SK-N-SH (cell line): ENCODE measurements around the gene TRPM2. TPM values are rescaled to one million over a fixed set of nuclear protein-coding genes. Genes with fewer than 3 reads are reported as not detected.

Experiments
- CTCF ChIA-PET: fragments of 300-600, 350-600 bp; formaldehyde crosslinking; extraction: SDS; loops from one replicate; lab custom pipeline; 2021; lab: Yijun Ruan, JAX
- POLR2A ChIA-PET: fragments of 350-600 bp; sonication (Branson Sonifier 250); formaldehyde crosslinking; extraction: SDS; loops from one replicate; lab custom pipeline; 2020; ENCODE audit warnings: antibody characterized with exemption, inconsistent platforms; lab: Yijun Ruan, JAX
- DNase-seq: peaks from one replicate; pipeline ENCODE4 v3.0.0; 2012
- H2AFZ ChIP-seq: fragments of 200-600 bp; sonication (generic); 2 replicates; pipeline ENCODE4 v1.8.1; 2016; ENCODE audit warnings: antibody characterized with exemption, mild to moderate bottlenecking, low read depth
- H3F3A ChIP-seq: fragments of 200-600 bp; sonication (generic); replicated peaks from 2 replicates; pipeline ENCODE3; 2016; ENCODE audit warnings: antibody characterized with exemption, mild to moderate bottlenecking; ENCODE audit not compliant: insufficient read depth
- H3K27ac ChIP-seq, 2 experiments: fragments of 200-500 bp in 1 of 2; fragments of 200-600 bp in 1 of 2; sonication (Bioruptor generic) in 1 of 2; sonication (generic), shearing (Covaris generic) in 1 of 2; 2 replicates each; pipeline versions ENCODE4 v1.5.1 to v1.6.1; 2014 to 2016; ENCODE audit warnings: low read depth in 2 of 2, inconsistent platforms in 1 of 2, low read length in 1 of 2, mild to moderate bottlenecking in 1 of 2, mixed read lengths in 1 of 2
- H3K27me3 ChIP-seq: fragments of 200-600 bp; sonication (generic), shearing (Covaris generic); 2 replicates; pipeline ENCODE4 v1.6.1; 2016; ENCODE audit warnings: mixed run types; ENCODE audit not compliant: insufficient read depth
- H3K36me3 ChIP-seq, 2 experiments: fragments of 200-500 bp in 1 of 2; fragments of 200-600 bp in 1 of 2; sonication (Bioruptor generic) in 1 of 2; sonication (generic) in 1 of 2; replicated peaks in 1 of 2; 2 replicates each; pipeline versions ENCODE3 to v1.5.1; 2014 to 2016; ENCODE audit warnings: low read length in 1 of 2, mild to moderate bottlenecking in 1 of 2; ENCODE audit not compliant: insufficient read depth in 2 of 2, control insufficient read depth in 1 of 2
- H3K4me1 ChIP-seq, 2 experiments: fragments of 200-500 bp in 1 of 2; fragments of 200-600 bp in 1 of 2; sonication (Bioruptor generic) in 1 of 2; sonication (generic), shearing (Covaris generic) in 1 of 2; 2 replicates each; pipeline versions ENCODE4 v1.5.1 to v1.6.1; 2014 to 2016; ENCODE audit warnings: low read depth in 1 of 2, low read length in 1 of 2, mixed run types in 1 of 2; ENCODE audit not compliant: insufficient read depth in 2 of 2, control insufficient read depth in 1 of 2
- H3K4me2 ChIP-seq: fragments of 200-600 bp; sonication (generic), shearing (Covaris generic); 2 replicates; pipeline ENCODE4 v1.6.1; 2017; ENCODE audit warnings: mixed run types
- H3K4me3 ChIP-seq, 2 experiments: fragments of 200-500 bp in 1 of 2; fragments of 200-600 bp in 1 of 2; sonication (Bioruptor generic) in 1 of 2; sonication (generic), shearing (Covaris generic) in 1 of 2; 2 replicates each; pipeline versions ENCODE4 v1.5.1 to v1.8.1; 2014 to 2016; ENCODE audit warnings: low read depth in 2 of 2, inconsistent platforms in 1 of 2, low read length in 1 of 2, mild to moderate bottlenecking in 1 of 2, mixed read lengths in 1 of 2, moderate library complexity in 1 of 2
- H3K79me2 ChIP-seq: fragments of 200-600 bp; sonication (generic); 2 replicates; pipeline ENCODE4 v1.8.1; 2017; ENCODE audit warnings: mild to moderate bottlenecking; ENCODE audit not compliant: insufficient read depth
- H3K9ac ChIP-seq: fragments of 200-600 bp; sonication (generic); 2 replicates; pipeline ENCODE4 v1.6.1; 2017; ENCODE audit warnings: mixed run types
- H3K9me2 ChIP-seq: fragments of 200-600 bp; sonication (generic); 2 replicates; pipeline ENCODE4 v1.6.1; 2017; ENCODE audit warnings: mixed run types
- H3K9me3 ChIP-seq: fragments of 200-600 bp; sonication (generic); 2 replicates; pipeline ENCODE4 v1.6.1; 2017; ENCODE audit warnings: mixed run types, mild to moderate bottlenecking, moderate library complexity
- H4K20me1 ChIP-seq: fragments of 200-600 bp; sonication (generic); 2 replicates; pipeline ENCODE4 v1.6.1; 2017; ENCODE audit warnings: mild to moderate bottlenecking, mixed run types; ENCODE audit not compliant: insufficient read depth
- CTCF ChIP-seq: fragments of 200-600 bp; sonication (generic); IDR thresholded peaks from 2 replicates; pipeline ENCODE4 v1.6.1; 2017; ENCODE audit warnings: antibody characterized with exemption, mild to moderate bottlenecking, moderate library complexity
- FOSL2 ChIP-seq: IDR thresholded peaks from 2 replicates; pipeline ENCODE4 v1.4.0; 2012; ENCODE audit warnings: low read depth, mild to moderate bottlenecking, moderate library complexity, borderline replicate concordance
- IRF3 ChIP-seq: fragments of 150-350 bp; IDR thresholded peaks from 2 replicates; pipeline ENCODE4 v1.6.1; 2016; ENCODE audit warnings: mild to moderate bottlenecking, low read depth, low read length
- NRF1 ChIP-seq: IDR thresholded peaks from 2 replicates; pipeline ENCODE4 v1.6.1; 2012; ENCODE audit warnings: low read depth, mild to moderate bottlenecking, low read length
- RCOR1 ChIP-seq: fragments of 150-350 bp; IDR thresholded peaks from 2 replicates; pipeline ENCODE4 v1.6.1; 2017; ENCODE audit warnings: antibody characterized with exemption, low read length
- REST ChIP-seq: IDR thresholded peaks from 2 replicates; pipeline ENCODE4 v1.6.1; 2012; ENCODE audit warnings: mild to moderate bottlenecking, low read depth, low read length, moderate library complexity
- SMC3 ChIP-seq: IDR thresholded peaks from 2 replicates; pipeline ENCODE4 v1.6.1; 2012; ENCODE audit warnings: low read depth, low read length, improper control_type of control experiment
- TEAD4 ChIP-seq: IDR thresholded peaks from 2 replicates; pipeline ENCODE4 v1.4.0; 2012; ENCODE audit warnings: mild to moderate bottlenecking, borderline replicate concordance; ENCODE audit not compliant: insufficient read depth
- USF2 ChIP-seq: fragments of 150-350 bp; IDR thresholded peaks from 2 replicates; pipeline ENCODE4 v1.6.1; 2017; ENCODE audit warnings: antibody characterized with exemption, low read length, low read depth, borderline replicate concordance
- WGBS: methylation state at CpG from one replicate; pipeline ENCODE4 v1.1.6; 2017; ENCODE audit warnings: low lambda C conversion rate; 5-methylcytosine and 5-hydroxymethylcytosine counted together
- polyA plus RNA-seq, 3 experiments: library from polyadenylated mRNA; depleted of rRNA; stranded (reverse); fragments of >200 nt; gene quantifications; 2 replicates each; pipeline ENCODE4 v1.2.3, GENCODE V29; 2012

The TRPM2 gene
- polyA plus RNA-seq, 1 of the 3 experiments (the other 2 are of a cell fraction) = not detected

- no peak overlapping the region for H3K4me3 ChIP-seq
- no peak overlapping the region for H3K27ac ChIP-seq
- no peaks in the 10 kb centered on the region for H3K36me3 ChIP-seq
- no peaks in the 10 kb centered on the region for H3K9me2 ChIP-seq
- no peak for DNase-seq
- H3K9ac ChIP-seq = no peak overlapping the region
- ChIA-PET POLR2A (no interaction called here), CTCF (interaction anchor here (1.4 to 2.1 kb wide), 4 partner anchors 8 to 79 kb away, joined by 6 to 9 read pairs (median 8); no protein-coding TSS in a partner anchor)
- H4K20me1 ChIP-seq = no peaks in the 10 kb centered on the region
- H2AFZ ChIP-seq = no peak overlapping the region
- H3K27me3 ChIP-seq = peaks cover 13% of the 10 kb centered on the region; the same call in 1 of the 2 replicates
- H3K9me3 ChIP-seq = 0 out of 2 replicates have a peak, but pooled peaks cover 3% of the 10 kb centered on the region
- H3K4me1 ChIP-seq = peaks cover 0 to 30% of the 10 kb centered on the region in 2 experiments; a peak in 1 of 4 replicates
- H3F3A ChIP-seq = peaks cover 5% of the 10 kb centered on the region
- no peak for TF ChIP-seq REST
- no peak for TF ChIP-seq TEAD4
- no peak for TF ChIP-seq FOSL2
- no peak for TF ChIP-seq CTCF
- no peak for TF ChIP-seq IRF3
- no peak for TF ChIP-seq USF2
- TF ChIP-seq NRF1 = no peak
- no peak for TF ChIP-seq RCOR1
- TF ChIP-seq SMC3 = no peak
- 63% methylated on average over 12 of the region's 13 CpGs for WGBS
- H3K79me2 ChIP-seq = no peaks in the 10 kb centered on the region
- no peak overlapping the region for H3K4me2 ChIP-seq
These were observed 95.3 kb downstream of the TRPM2 start for GRCh38 chr21:44448651-44449131.
